ENCODE measurements around the gene MARCHF3.
"Not testable (repeated sequence)": the region's sequence is repeated elsewhere in the genome, so short reads cannot be mapped to it uniquely, and the experiment has no call there.

MARCHF3 gene

DNA sequence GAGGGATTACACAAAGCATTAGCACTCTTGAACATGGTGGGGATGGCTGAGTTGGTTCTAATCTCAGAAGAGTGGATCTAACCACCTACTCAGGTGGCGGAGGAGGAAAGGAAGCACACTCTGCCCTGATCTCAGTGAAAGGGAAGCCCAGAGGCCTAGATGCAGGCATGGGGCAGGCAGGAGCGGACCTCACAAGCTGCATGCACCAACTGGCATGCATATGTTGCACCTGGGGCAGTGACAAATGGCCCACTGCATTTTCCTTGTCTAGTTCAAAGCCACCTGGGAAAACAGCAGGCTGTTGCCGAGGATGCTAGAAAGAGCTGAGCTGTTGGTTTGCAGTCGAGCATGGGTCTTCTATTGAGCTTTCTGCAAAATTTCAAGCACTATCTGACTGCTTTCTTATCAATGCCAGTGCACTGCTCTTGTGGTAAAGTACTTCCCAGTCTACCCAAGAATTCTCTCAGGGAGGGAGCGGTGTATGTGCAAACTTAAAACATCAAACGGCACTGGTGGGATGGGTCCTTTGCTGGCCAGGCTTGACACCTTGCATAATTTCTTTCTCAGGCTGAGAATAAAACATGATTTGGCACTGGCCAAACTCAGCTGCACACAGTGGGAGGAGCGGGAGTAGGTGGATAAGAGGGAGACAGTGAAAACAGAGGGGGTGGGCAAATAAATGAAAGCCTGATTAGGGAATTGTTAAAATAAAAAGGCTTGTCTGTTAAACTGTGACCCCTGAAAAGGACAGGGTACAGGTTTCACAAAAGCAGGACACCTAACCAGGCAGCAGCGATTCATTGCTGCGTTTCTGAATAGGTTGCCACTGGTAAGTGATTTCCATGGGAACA lies 108.9 kb downstream of the MARCHF3 start:
- in situ Hi-C loops (cut with MboI; ENCODE audit: low sequenced_read_pairs), result no loop called here

DNA sequence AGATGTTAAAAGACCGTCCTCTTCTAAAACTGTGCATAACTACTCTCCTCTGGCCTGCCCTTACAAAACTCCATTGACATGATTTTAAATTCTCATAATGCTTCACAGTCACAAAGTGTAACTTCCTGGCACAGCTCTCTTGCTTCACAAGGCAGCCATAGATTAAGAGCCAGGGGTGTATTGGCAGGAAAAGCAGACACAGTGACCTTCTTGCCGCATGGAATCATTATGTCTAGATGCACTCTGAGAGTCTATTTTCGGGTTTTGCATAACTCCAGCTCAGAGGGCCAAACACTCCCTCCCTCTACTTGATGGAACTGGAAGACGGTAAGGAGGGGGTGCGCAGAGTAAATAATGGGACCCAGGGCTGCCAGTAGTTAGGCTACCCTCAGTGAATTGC lies 110.1 kb downstream of the MARCHF3 start:
- in situ Hi-C loops (cut with MboI; ENCODE audit: low sequenced_read_pairs), result no loop called here

DNA sequence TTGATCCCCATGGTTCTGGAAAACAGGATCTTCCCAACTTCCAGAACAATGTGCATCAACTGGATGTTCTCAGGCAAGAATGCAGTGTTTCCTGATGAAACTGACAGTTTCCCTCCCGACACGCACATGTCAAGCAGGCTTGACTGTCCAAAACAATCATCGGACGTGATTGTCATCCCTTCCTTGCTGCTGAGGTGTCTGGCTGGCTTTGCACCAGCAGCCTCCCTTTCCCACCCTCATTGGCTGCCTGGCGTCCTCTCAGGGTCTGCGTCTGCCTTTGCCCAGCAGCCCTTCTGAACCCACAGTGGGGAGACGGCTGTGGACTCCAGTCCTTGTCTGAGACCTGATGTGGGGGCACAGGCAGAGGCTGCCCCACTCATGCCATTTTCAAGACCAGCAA lies 110.8 kb downstream of the MARCHF3 start:
- in situ Hi-C loops (cut with MboI; ENCODE audit: low sequenced_read_pairs), result no loop called here

DNA sequence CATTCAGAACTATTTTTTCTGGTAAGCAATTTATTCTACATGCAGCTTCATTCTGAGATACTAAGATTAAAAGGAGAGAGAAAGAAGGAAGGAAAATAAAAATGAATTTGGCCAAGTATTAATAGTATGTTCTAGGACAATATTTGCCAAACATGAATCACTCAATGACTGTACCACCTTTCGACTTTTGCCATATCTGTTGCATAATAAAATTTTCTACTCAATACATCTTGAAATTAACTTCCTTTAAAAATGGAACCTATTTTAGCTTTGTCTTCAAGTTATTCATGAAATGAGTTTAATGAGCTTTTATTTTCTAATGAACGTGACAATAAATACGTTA lies 111.8 kb downstream of the MARCHF3 start:
- in situ Hi-C loops (cut with MboI; ENCODE audit: low sequenced_read_pairs), result no loop called here

DNA sequence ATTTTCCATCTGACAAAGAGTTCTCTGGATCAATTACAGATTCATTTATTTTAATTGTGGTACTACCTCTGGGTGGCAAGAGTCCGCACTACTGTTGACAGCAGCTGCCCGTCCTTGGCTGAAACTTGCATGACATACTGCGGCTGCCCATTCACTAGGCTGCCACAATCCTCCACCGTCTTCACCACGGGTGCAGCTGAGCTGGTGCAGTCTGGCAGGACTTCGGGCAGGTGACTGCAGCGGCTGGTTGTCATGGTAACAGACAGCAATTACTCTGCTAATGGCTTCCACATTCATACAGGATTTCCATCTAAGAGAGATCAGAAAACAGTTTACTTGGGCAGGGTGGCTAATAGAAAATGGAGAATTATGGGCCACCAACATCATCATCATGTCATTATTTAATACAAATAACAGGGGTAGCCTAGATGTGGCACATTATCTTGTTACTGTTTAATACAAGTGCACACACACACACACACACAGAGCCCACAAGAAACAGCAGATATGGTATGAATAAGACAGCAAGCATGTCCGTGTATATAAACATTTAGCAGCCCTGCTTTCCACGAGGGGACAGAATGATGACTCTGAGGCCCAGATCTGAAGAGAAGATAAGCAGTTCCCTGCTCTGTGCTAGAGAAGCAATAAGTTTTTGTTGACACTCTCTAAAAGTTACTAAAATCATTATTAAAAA lies 112.3 kb downstream of the MARCHF3 start:
- in situ Hi-C loops (cut with MboI; ENCODE audit: low sequenced_read_pairs), result no loop called here

DNA sequence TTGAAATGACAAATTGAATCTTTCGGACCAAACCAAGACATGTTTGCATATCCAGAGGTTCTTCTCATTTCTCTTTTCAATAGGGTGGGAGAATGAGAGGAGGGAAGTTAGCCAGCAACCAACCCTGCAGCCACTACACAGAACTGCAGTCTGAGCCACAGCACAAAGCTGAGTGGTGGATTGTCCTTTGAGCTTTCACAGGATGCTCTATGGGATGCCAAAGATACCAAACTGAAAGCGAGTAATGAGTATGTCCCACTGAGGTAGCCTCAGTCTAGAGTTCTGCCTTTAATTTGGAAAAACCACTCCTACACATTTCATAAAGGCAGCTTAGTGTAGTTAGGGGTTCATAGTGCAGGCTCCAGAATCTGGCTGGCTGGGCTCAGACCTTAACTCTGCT lies 114.9 kb downstream of the MARCHF3 start:
- in situ Hi-C loops (cut with MboI; ENCODE audit: low sequenced_read_pairs), result no loop called here

- in situ Hi-C loops (cut with MboI; ENCODE audit: low sequenced_read_pairs), result no loop called here
Observed at GRCh38 chr5:126914801-126915436, 115.4 kb downstream of the MARCHF3 start.

- in situ Hi-C loops (cut with MboI; ENCODE audit: low sequenced_read_pairs), result no loop called here
Observed at GRCh38 chr5:126912616-126913200, 117.7 kb downstream of the MARCHF3 start.

DNA sequence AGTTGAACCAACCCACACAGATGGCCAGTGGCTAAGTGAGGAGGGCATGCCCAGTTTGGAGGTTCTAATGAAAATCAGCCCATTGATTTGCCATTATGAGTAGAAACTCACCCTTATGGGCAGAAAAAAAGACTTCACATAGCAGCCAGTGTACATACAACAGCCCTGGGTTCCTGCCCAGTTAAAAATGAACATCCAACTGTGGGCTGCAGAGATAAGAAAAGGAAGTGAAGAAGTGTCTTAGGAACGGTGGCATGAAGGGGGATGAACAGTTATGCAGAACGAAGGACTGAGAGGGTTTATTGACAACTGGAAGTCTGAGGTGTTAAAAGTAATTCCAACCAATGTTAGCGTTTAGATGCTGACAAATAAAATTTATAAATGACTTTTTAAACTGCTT lies 118.4 kb downstream of the MARCHF3 start:
- in situ Hi-C loops (cut with MboI; ENCODE audit: low sequenced_read_pairs), result no loop called here

DNA sequence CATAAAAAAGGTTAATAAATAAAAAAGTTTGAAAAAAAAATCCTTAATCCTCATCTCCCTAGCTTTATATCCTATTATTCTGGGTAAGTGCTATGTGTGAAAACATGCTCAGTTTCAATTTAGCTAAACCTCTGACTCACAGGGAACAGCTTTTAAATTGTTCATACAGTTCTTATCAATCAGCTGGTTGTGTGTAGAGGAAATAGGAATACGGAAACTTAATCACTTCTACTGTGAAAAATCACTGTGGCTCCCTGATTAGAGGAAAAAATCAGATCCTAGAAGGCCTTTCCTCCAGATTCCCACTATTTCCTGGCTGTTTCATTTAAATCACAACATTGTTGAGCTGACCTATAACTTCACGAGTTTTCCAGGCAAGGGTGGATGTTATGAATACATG lies 120.5 kb downstream of the MARCHF3 start:
- in situ Hi-C loops (cut with MboI; ENCODE audit: low sequenced_read_pairs), result no loop called here

DNA sequence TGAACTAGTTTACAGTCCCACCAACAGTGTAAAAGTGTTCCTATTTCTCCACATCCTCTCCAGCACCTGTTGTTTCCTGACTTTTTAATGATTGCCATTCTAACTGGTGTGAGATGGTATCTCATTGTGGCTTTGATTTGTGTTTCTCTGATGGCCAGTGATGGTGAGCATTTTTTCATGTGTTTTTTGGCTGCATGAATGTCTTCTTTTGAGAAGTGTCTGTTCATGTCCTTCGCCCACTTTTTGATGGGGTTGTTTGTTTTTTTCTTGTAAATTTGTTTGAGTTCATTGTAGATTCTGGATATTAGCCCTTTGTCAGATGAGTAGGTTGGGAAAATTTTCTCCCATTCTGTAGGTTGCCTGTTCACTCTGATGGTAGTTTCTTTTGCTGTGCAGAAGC lies 126.0 kb downstream of the MARCHF3 start:
- in situ Hi-C loops (cut with MboI; ENCODE audit: low sequenced_read_pairs), result not testable (repeated sequence)

DNA sequence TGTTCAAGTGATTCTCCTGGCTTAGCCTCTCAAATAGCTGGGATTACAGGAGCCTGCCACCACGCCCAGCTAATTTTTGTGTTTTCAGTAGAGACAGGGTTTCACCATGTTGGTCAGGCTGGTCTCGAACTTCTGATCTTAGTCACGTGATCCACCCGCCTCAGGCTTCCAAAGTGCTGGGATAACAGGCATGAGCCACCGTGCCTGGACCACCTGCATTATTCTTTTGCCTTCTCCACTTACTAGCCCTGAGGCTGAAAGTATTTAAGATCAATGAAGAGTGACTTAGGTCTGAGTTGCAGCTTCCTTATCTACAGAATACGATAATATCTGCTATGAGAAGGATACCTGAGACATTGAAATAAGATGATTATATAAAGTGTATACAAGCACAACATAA lies 129.6 kb downstream of the MARCHF3 start:
- in situ Hi-C loops (cut with MboI; ENCODE audit: low sequenced_read_pairs), result no loop called here

DNA sequence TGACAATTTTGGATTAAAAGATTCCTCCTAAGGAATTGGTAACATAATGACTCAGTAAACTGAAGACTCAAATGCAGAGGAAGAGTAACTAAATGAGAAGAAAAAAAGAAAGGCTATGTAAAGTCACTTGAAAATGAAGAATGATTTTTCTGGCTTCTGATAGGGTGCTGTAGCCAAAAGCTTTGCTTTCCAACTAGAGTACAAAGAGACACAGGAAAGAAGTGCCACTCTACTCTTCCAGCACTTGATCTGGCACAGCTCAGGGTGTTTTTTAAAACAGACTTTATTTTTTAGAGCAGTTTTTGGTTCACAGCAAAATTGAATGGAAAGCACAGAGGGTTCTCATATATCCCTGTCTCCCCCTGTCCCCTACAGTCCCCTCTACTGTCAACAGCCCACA lies 130.9 kb downstream of the MARCHF3 start:
- in situ Hi-C loops (cut with MboI; ENCODE audit: low sequenced_read_pairs), result no loop called here

DNA sequence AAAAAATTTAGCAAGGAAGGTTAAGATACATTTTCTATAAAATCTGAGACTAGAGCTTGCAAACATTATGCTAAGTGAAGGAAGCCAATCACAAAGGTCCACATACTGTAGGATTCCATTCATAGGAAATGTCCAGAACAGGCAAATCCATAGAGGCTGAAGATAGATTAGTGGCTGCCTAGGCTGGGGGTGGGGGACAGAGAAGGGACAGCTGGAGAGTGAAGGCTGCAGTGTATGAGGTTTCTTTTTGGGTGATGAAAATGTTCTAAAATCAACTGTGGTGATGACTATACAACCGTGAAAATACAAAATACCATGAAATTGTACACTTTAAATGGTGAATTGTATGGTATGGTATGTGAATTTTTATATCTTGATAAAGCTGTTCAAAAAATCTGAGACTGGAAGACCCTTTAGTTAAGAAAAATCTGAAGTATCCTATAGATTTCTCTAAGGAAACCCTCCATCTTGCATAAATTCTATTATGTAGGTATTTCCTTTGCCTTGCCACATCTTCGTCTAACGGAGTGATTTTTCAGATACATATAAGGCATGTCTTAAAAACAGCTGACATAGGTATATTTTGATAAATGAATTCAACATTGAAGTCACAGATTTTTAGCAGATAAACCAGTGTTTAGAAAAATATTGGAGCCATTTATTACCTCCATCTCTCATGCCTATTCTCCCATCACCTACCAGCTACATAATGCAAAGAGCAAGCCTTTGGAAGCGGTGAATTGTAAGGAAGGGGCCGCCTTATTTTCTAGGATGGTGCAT lies 132.3 kb downstream of the MARCHF3 start:
- in situ Hi-C loops (cut with MboI; ENCODE audit: low sequenced_read_pairs), result no loop called here

DNA sequence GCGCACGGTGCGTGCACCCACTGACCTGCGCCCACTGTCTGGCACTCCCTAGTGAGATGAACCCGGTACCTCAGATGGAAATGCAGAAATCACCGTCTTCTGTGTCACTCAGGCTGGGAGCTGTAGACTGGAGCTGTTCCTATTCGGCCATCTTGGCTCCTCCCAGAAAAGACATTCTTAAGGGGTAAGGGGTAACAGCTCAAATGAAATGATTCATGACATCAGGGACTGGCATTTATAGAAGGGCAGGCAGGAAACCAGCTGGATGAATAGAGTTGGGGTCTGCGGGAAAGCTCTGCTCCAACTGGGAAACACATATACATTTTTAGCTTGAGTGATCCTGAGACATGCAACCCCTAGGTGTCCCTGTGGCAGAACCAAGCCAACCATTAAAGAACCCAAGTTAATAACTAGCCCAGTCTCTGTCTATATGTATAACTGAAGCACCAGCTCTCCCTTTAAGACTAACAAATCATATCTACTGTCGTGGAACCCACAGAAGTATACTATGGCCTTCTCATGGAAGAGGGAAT lies 134.1 kb downstream of the MARCHF3 start:
- in situ Hi-C loops (cut with MboI; ENCODE audit: low sequenced_read_pairs), result no loop called here

- in situ Hi-C loops (cut with MboI; ENCODE audit: low sequenced_read_pairs), result not testable (repeated sequence)
Observed at GRCh38 chr5:126895712-126896111, 134.6 kb downstream of the MARCHF3 start.

GRCh38 chr5:126890414-126890813 lies 139.9 kb downstream of the MARCHF3 start:
- in situ Hi-C loops (cut with MboI; ENCODE audit: low sequenced_read_pairs), result not testable (repeated sequence)

DNA sequence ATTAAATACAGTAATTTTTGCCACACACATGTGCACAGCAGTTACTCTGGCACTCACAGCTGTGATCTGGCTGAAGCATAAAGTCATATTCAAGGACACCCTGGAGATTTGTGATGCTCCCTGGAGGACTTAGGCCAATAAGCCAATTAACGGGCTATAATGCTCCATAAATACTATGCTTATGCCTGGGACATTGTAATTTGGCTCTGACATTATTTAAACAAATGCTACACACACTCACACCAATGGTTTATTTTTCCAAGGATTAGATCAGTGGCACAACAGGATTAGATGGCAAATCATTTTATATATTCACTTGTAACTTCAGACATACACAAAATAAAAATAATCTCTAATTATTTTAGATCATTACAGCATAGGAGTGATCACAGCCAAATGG lies 142.2 kb downstream of the MARCHF3 start:
- in situ Hi-C loops (cut with MboI; ENCODE audit: low sequenced_read_pairs), result no loop called here

- in situ Hi-C loops (cut with MboI; ENCODE audit: low sequenced_read_pairs), result no loop called here
Observed at GRCh38 chr5:126884269-126884819, 146.0 kb downstream of the MARCHF3 start.

DNA sequence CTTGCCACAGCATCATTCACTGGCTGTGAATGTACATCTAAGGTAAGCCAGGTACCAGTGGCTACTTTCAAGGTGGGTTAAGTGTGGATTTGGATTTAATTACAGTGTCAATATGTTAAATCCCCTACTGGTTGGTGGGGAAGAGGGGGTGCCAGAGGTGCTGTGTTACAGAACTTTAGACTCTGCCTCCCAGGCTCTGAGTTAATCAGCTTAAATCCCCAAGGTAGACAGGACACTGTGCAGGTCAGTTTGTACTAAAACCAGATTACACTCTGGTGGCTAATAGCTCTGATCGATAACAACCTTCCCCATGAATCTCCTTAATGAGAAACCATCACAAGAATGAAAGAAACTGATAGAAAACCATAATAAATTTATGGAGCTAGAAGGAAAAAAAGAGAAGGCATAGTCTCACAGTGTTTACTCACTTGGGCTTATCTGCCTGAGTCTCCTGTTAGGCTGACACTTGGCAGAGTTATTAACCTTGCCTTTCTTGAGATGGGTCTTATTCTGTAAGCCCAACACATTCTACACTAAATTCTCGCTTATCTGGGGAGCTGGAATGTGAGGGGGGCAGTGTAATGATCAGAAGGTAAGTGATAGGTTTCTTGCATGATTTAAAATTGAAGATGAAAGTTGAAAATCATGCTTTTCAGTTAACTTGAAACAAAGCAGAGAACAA lies 146.7 kb downstream of the MARCHF3 start:
- in situ Hi-C loops (cut with MboI; ENCODE audit: low sequenced_read_pairs), result no loop called here

Measured in HL-60/S4 treated with phorbol 12-myristate 13-acetate at 8.2 ng/mL for 4 days and 3 days (cell line).